B cell (primary cell): ENCODE results near the gene ZNF580. TPM values are rescaled to one million over a fixed set of nuclear protein-coding genes. Genes with fewer than 3 reads are reported as not detected.

ENCODE experiments used
- ATAC-seq: fragments of 200-7000 bp; cut with Tn5 transposase; one replicate; pipeline ENCODE4 v1.10.0; 2021; ENCODE audit warnings: low read depth, mild to moderate bottlenecking, moderate number of reproducible peaks, moderate library complexity
- CTCF ChIA-PET: fragments of 350-600 bp; sonication (Branson Sonifier 250); formaldehyde crosslinking; loops from one replicate; lab custom pipeline; 2021; ENCODE audit warnings: antibody characterized with exemption, inconsistent platforms; lab: Charles Lee
- POLR2A ChIA-PET: fragments of 350-600 bp; sonication (Branson Sonifier 250); formaldehyde crosslinking; loops from one replicate; lab custom pipeline; 2021; ENCODE audit warnings: antibody characterized with exemption; lab: Charles Lee
- DNase-seq: peaks from one replicate; pipeline ENCODE4 v3.0.0; 2013
- H2AFZ ChIP-seq: 2 replicates; pipeline ENCODE4 v1.6.1; 2012; ENCODE audit warnings: mild to moderate bottlenecking, low read depth, low read length; ENCODE audit not compliant: insufficient read depth, poor library complexity, severe bottlenecking
- H3K27ac ChIP-seq, 2 donors: 1 replicate in 1 of 2; 2 replicates in 1 of 2; pipeline ENCODE4 v1.5.1; 2012 to 2013; ENCODE audit warnings: low read length in 2 of 2, mild to moderate bottlenecking in 2 of 2, moderate library complexity in 1 of 2
- H3K27me3 ChIP-seq, 4 experiments: fragments of 200-600 bp in 1 of 4; sonication (generic) in 1 of 4; replicated peaks in 1 of 4; 1 replicate in 2 of 4; 2 replicates in 2 of 4; pipeline versions ENCODE4 v1.6.1 to v1.7.0; 2013 to 2016; ENCODE audit warnings: low read length in 3 of 4, mild to moderate bottlenecking in 2 of 4, mixed read lengths in 1 of 4, moderate library complexity in 1 of 4; ENCODE audit not compliant: insufficient read depth in 4 of 4, control insufficient read depth in 3 of 4; ENCODE audit errors: control extremely low read depth in 1 of 4
- H3K36me3 ChIP-seq, 2 experiments: replicated peaks in 1 of 2; 1 replicate in 1 of 2; 2 replicates in 1 of 2; pipeline versions ENCODE4 v1.6.1 to v1.7.1; 2013; ENCODE audit warnings: low read length in 1 of 2; ENCODE audit not compliant: insufficient read depth in 2 of 2, control insufficient read depth in 1 of 2; ENCODE audit errors: control extremely low read depth in 1 of 2, extremely low read depth in 1 of 2
- H3K4me1 ChIP-seq, 2 donors: fragments of 200-600 bp in 1 of 2; sonication (generic) in 1 of 2; 1 replicate in 1 of 2; 2 replicates in 1 of 2; pipeline versions ENCODE4 v1.5.1 to v1.6.1; 2013 to 2017; ENCODE audit warnings: low read length in 2 of 2; ENCODE audit not compliant: control insufficient read depth in 2 of 2, insufficient read depth in 2 of 2
- H3K4me2 ChIP-seq: replicated peaks from 2 replicates; pipeline ENCODE3; 2012; ENCODE audit warnings: mild to moderate bottlenecking, low read depth, low read length; ENCODE audit not compliant: poor library complexity, severe bottlenecking
- H3K4me3 ChIP-seq, 5 experiments: fragments of 200-600 bp in 1 of 5; sonication (generic) in 1 of 5; 1 replicate in 3 of 5; 2 replicates in 2 of 5; pipeline versions ENCODE4 v1.5.1 to v1.7.0; 2011 to 2016; ENCODE audit warnings: low read length in 4 of 5, mild to moderate bottlenecking in 4 of 5, low read depth in 2 of 5, control low read depth in 1 of 5, moderate library complexity in 1 of 5; ENCODE audit not compliant: insufficient read depth in 1 of 5; ENCODE audit errors: control extremely low read depth in 1 of 5, extremely low read depth in 1 of 5
- H3K79me2 ChIP-seq: fragments of 200-600 bp; sonication (generic); one replicate; pipeline ENCODE4 v1.6.0; 2016; ENCODE audit warnings: low read length; ENCODE audit not compliant: control insufficient read depth, insufficient read depth
- H3K9ac ChIP-seq: fragments of 200-600 bp; sonication (generic); 2 replicates; pipeline ENCODE4 v1.6.1; 2017; ENCODE audit warnings: mild to moderate bottlenecking, low read length, moderate library complexity
- H3K9me3 ChIP-seq, 3 donors: one replicate each; pipeline versions ENCODE4 v1.6.1 to v1.7.1; 2013; ENCODE audit warnings: low read length in 2 of 3; ENCODE audit not compliant: control insufficient read depth in 2 of 3, insufficient read depth in 1 of 3; ENCODE audit errors: control extremely low read depth in 1 of 3
- H4K20me1 ChIP-seq: 2 replicates; pipeline ENCODE4 v1.6.0; 2012; ENCODE audit warnings: mild to moderate bottlenecking, low read length; ENCODE audit not compliant: insufficient read depth, control insufficient read depth, poor library complexity, severe bottlenecking
- H3K27ac Mint-ChIP-seq: one replicate; pipeline ENCODE4 v1.8.0; 2021; ENCODE audit warnings: mixed read lengths
- H3K27me3 Mint-ChIP-seq: one replicate; pipeline ENCODE4 v1.8.0; 2021; ENCODE audit warnings: mixed read lengths
- H3K4me1 Mint-ChIP-seq: one replicate; pipeline ENCODE4 v1.8.0; 2021; ENCODE audit warnings: mixed read lengths
- H3K4me3 Mint-ChIP-seq: one replicate; pipeline ENCODE4 v1.8.0; 2021; ENCODE audit warnings: mixed read lengths
- H3K9me3 Mint-ChIP-seq: one replicate; pipeline ENCODE4 v1.8.0; 2022; ENCODE audit warnings: mixed read lengths; ENCODE audit not compliant: insufficient read depth
- CTCF ChIP-seq: fragments of 200-600 bp; IDR thresholded peaks from one replicate; pipeline ENCODE4 v1.8.0; 2022; ENCODE audit warnings: antibody characterized with exemption, mild to moderate bottlenecking
- EZH2 ChIP-seq: IDR thresholded peaks from 2 replicates; pipeline ENCODE4 v1.6.1; 2012; ENCODE audit warnings: borderline replicate concordance, low read depth, mild to moderate bottlenecking, moderate library complexity, low read length; ENCODE audit not compliant: insufficient read depth, poor library complexity, severe bottlenecking
- WGBS: methylation state at CpG from one replicate; pipeline ENCODE4 v1.1.5; 2013; ENCODE audit warnings: missing lambda C conversion rate; ENCODE audit not compliant: insufficient coverage; 5-methylcytosine and 5-hydroxymethylcytosine counted together
- intact Hi-C: fragments of 100-400 bp; cut with micrococcal nuclease; formaldehyde crosslinking; loops from one replicate; pipeline ENCODE4 v1.10.0; 2022
- polyA plus RNA-seq: library from polyadenylated mRNA; depleted of rRNA; stranded (reverse); fragments of >200 nt; gene quantifications from 2 replicates; pipeline ENCODE4 v1.2.3, GENCODE V29; 2012
- total RNA-seq, 2 donors: library from RNA; stranded (reverse); fragments of 120-200 nt in 1 of 2; gene quantifications; 1 replicate in 1 of 2; 2 replicates in 1 of 2; pipeline versions ENCODE4 v1.2.3 to v1.2.4, GENCODE V29; 2013 to 2022

Gene ZNF580
- total and polyA plus RNA-seq, 2 donors (not counting 1 experiment from before 2014, with no cell fraction given), result 69.8 to 101 TPM

- POLR2A ChIA-PET, result no interaction called here
- H3K9me3 ChIP-seq, result no peaks in the 10 kb centered on the region
- H3K79me2 ChIP-seq, result peaks cover 80% of the 10 kb centered on the region
Measured at GRCh38 chr19:55668603-55669348, 28.0 kb downstream of the ZNF580 start.

More at GRCh38 chr19:55668603-55669348, 28.0 kb downstream of the ZNF580 start:
- intact Hi-C loops, result no loop called here
- TF ChIP-seq CTCF (no peak), EZH2 (no peak)
- Mint-ChIP-seq H3K9me3 (no peaks in the 10 kb centered on the region), H3K27ac (no peak overlapping the region), H3K4me3 (no peak overlapping the region), H3K4me1 (peaks cover 25% of the 10 kb centered on the region), H3K27me3 (no peaks in the 10 kb centered on the region)
- Histone ChIP-seq H3K4me3 (no peak overlapping the region), H3K9ac (no peak overlapping the region), H4K20me1 (peaks cover 93% of the 10 kb centered on the region), H3K4me1 (peaks cover 0 to 7% of the 10 kb centered on the region in 2 donors), H3K27ac (no peak overlapping the region), H3K36me3 (peaks cover 0 to 80% of the 10 kb centered on the region in 2 experiments), H3K4me2 (no peak overlapping the region), H2AFZ (no peak overlapping the region), H3K27me3 (no peaks in the 10 kb centered on the region)
- DNase-seq, result no peak
- CTCF ChIA-PET, result no interaction called here
- 93% methylated on average over 25 of the region's 30 CpGs for WGBS
- no peak for ATAC-seq
